Heart right ventricle (tissue), 16 donors: ENCODE results near the gene ZFP14. TPM values are rescaled to one million over a fixed set of nuclear protein-coding genes. Genes with fewer than 3 reads are reported as not detected.

Source experiments
- ATAC-seq, 8 donors: fragments of 200-7000 bp; cut with Tn5 transposase; one replicate each; pipeline ENCODE4 v1.9.1; 2020; ENCODE audit warnings: mild to moderate bottlenecking in 8 of 8, moderate library complexity in 8 of 8, moderate number of reproducible peaks in 1 of 8
- DNase-seq, 2 donors: peaks; one replicate each; pipeline ENCODE4 v3.0.0-alpha.2; 2020
- H3K27ac ChIP-seq, 10 donors: fragments of 200-600 bp; sonication (generic) in 2 of 10; one replicate each; pipeline versions ENCODE4 v1.5.0 to v1.8.0; 2020 to 2022; ENCODE audit warnings: mild to moderate bottlenecking in 3 of 10
- H3K27me3 ChIP-seq, 7 donors: fragments of 200-600 bp; one replicate each; pipeline ENCODE4 v1.8.0; 2021 to 2022; ENCODE audit warnings: mild to moderate bottlenecking in 2 of 7
- H3K36me3 ChIP-seq, 9 donors: fragments of 200-600 bp; sonication (generic) in 1 of 9; one replicate each; pipeline versions ENCODE4 v1.5.0 to v1.8.0; 2020 to 2022; ENCODE audit warnings: mild to moderate bottlenecking in 2 of 9
- H3K4me1 ChIP-seq, 9 donors: fragments of 200-600 bp; sonication (generic) in 1 of 9; one replicate each; pipeline versions ENCODE4 v1.5.0 to v1.8.0; 2020 to 2022; ENCODE audit warnings: mild to moderate bottlenecking in 4 of 9
- H3K4me3 ChIP-seq, 10 donors: fragments of 200-600 bp; sonication (generic) in 2 of 10; one replicate each; pipeline versions ENCODE4 v1.5.0 to v1.8.0; 2020 to 2022; ENCODE audit warnings: mild to moderate bottlenecking in 7 of 10, moderate library complexity in 2 of 10
- H3K9me3 ChIP-seq, 11 donors: fragments of 200-600 bp in 10 of 11; sonication (generic) in 2 of 11; one replicate each; pipeline versions ENCODE4 v1.5.0 to v1.8.0; 2013 to 2022; ENCODE audit warnings: mild to moderate bottlenecking in 2 of 11, control low read depth in 1 of 11, moderate library complexity in 1 of 11
- WGBS, 2 donors: extraction: QIAGEN DNeasy Blood & Tissue Kit; methylation state at CpG; one replicate each; pipeline ENCODE4 v1.1.7; 2013; ENCODE audit warnings: inconsistent platforms in 1 of 2; 5-methylcytosine and 5-hydroxymethylcytosine counted together
- intact Hi-C, 10 donors: fragments of 100-400 bp; cut with DNase I; formaldehyde crosslinking; loops; one replicate each; pipeline versions ENCODE4 v1.11.1 to v1.14.2; 2022
- long read RNA-seq, 3 donors: library from polyadenylated mRNA; unstranded; transcript quantifications; one replicate each; pipeline ENCODE4 v2.0.0, GENCODE V29; 2020 to 2021
- polyA plus RNA-seq, 2 donors: library from polyadenylated mRNA; stranded (reverse); fragments of 200-250 nt; gene quantifications; one replicate each; pipeline ENCODE4 v1.2.3, GENCODE V29; 2013
- total RNA-seq, 10 donors: library from RNA; stranded (reverse); fragmentation: NEBNext Ultra II Directional in 3 of 10; extraction: Animal tissue kit (Norgen Biotek cat#: 25700) in 3 of 10; gene quantifications; one replicate each; pipeline versions ENCODE4 v1.2.1 to v1.2.4, GENCODE V29; 2021 to 2023
- TF ChIP-seq, protein P1 (sequence below), 9 donors: fragments of 200-600 bp; sonication (generic) in 2 of 9; IDR thresholded peaks; one replicate each; pipeline versions ENCODE4 v1.5.0 to v1.8.0; 2021 to 2022; ENCODE audit warnings: antibody characterized with exemption in 9 of 9, mild to moderate bottlenecking in 5 of 9, moderate library complexity in 1 of 9
- donor health status: Arrhythmogenic right ventricular cardiomyopathy.
- donor health status: ischemic (EF 13 %, LVEDD 7.1; RV severe dilation, severe dysfunction).
- donor health status: healthy with polysubstance abuse.
- donor health status: DM: no; HTN: yes; CAD: no.
- donor health status: DM: no; HTN: no; CAD: no.
- donor health status: ischemic (EF 25% LVEDD 6.9; RV normal size, moderate dysfunction).
- donor health status: ischemic (EF 25% LVEDD 5.7; RV mildly dilated, moderate dysfunction).
- donor health status: healthy.
- donor health status: DM: yes; HTN: yes; CAD: no.
- donor health status: Ischemic cardiomyopathy.
- donor health status: ischemic (EF 35%, LVEDD 5.7; RV mildly dilated, moderate dysfunction).
- donor health status: nonischemic (EF 11% LVEDD 7.7; RV severe dilation, severe dysfunction).
- donor health status: DM: yes; HTN: yes; CAD: no.
- donor health status: PGD.
- donor health status: ischemic (EF 29% LVEDD 5.4; RV normal size, mild dysfunction).
- donor health status: nonischemic (EF 23%, LVEDD 6.1; RV moderate dilation, normal function).

The ZFP14 gene
- 1 to 10 TPM; 1.0 to 4.0 (median 2.5) TPM for total RNA-seq
- 1 to 10 TPM in 1 of 2 donors, under 1 TPM in 1; 0.62 to 2.2 TPM for polyA plus RNA-seq
- long read RNA-seq, donor 1, full-length matches to known transcripts = 2 of 5 reads
- long read RNA-seq, donor 1, partial matches to known transcripts = 0 of 5 reads
- long read RNA-seq, donor 1, other reads (novel, unspliced or antisense) = 3 of 5 reads
- long read RNA-seq, donor 2, full-length matches to known transcripts = 1 of 6 reads
- long read RNA-seq, donor 2, partial matches to known transcripts = 1 of 6 reads
- long read RNA-seq, donor 2, other reads (novel, unspliced or antisense) = 4 of 6 reads
- long read RNA-seq, donor 3, full-length matches to known transcripts = 1 of 2 reads
- long read RNA-seq, donor 3, partial matches to known transcripts = 0 of 2 reads
- long read RNA-seq, donor 3, other reads (novel, unspliced or antisense) = 1 of 2 reads

DNA sequence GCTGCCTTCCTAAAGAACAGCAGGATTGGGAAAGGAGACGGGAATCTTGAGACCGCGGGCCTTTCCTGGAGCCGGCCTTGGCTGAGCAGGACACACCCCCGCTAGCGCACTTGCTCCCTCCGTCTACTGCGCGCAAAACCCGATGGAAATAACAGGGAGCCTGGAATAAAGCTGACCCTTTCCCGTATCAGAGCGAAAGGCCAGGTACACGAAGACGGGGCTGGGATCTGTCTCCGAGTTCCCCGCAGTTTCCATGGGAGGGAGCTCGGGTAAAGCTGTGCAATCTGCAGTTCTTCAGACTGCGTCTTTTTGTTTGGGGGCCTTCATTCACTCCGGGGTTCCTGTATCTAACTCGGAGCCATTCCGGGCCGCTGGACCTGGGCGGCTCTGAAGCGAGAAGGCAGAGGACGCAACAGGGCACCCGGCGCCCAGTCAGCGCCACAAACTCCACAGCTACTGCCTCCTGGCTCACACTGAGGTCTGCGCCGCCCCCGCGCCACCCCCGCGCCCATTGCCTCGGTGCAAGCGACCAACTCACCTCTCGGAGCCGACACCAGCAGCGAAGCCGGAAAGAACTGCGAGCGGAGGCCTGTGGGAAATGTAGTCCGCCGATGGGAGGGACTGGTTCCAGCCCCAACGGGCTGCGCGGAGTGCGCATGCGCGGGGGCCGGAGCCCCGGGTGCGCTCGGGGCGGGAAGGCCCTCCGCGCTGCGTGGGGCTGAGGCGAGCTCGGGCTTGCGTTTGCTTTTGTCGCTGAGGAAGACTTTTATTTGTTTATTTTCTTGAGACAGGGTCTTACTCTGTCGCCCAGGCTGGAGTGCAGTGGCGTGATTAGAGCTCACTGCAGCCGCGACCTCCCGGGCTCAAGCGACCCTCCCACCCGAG is at the start of gene ZFP14:
ZFP14 (minus strand) TSS at position 577 of the 885 bp plus-strand sequence. CDS start 11,309 bp downstream, outside the sequence.
- Histone ChIP-seq H3K4me3 (peak within 1 kb of the TSS; percentile 54 to 86 (median 71)), H3K9me3 (peaks cover 0 to 21% (median 0%) of the 10 kb centered on the region in 11 donors), H3K27me3 (no peaks in the 10 kb centered on the region), H3K36me3 (peaks cover 0 to 7% (median 0%) of the 10 kb centered on the region in 9 donors), H3K4me1 (peaks cover 7 to 22% (median 11%) of the 10 kb centered on the region in 9 donors), H3K27ac (peak within 1 kb of the TSS; percentile 23 to 92 (median 82))
- 4% methylated on average over 69 of the region's 69 CpGs for WGBS, 2 donors
- peak; percentile 93 to 94 for DNase-seq
- TF ChIP-seq, protein P1, sequence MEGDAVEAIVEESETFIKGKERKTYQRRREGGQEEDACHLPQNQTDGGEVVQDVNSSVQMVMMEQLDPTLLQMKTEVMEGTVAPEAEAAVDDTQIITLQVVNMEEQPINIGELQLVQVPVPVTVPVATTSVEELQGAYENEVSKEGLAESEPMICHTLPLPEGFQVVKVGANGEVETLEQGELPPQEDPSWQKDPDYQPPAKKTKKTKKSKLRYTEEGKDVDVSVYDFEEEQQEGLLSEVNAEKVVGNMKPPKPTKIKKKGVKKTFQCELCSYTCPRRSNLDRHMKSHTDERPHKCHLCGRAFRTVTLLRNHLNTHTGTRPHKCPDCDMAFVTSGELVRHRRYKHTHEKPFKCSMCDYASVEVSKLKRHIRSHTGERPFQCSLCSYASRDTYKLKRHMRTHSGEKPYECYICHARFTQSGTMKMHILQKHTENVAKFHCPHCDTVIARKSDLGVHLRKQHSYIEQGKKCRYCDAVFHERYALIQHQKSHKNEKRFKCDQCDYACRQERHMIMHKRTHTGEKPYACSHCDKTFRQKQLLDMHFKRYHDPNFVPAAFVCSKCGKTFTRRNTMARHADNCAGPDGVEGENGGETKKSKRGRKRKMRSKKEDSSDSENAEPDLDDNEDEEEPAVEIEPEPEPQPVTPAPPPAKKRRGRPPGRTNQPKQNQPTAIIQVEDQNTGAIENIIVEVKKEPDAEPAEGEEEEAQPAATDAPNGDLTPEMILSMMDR (IDR thresholded peaks at IDR 0.05) = peak in 6 of 9 donors; percentile 9 to 51 (median 36)
- intact Hi-C loops = loop anchor here in 2 of 10 donors (2.0 to 5.0 kb wide), 3 partner anchors 40 to 48 kb away; partner anchors contain the start of gene ZFP82 (in 1 of the 2)
- ATAC-seq = peak; percentile 98 to 100 (median 99)

DNA sequence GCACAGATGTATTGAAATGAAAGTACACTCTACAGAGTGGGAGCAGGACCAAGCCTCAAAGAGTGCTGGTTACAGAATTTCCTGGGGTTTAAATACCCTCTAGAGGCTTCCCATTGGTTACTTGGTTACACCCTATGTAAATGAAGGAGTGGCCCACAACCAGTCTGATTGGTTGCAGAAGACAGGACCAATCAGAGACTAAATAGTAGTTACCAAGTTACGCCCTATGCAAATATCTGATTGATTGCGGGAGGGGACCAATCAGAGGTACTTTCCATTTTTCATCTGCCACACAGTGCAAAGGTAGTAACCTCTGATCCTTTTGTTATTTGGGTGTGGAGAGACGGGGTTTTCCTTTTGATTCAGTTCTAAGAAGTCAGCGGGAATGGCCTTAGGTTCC is 44.9 kb upstream of the ZFP14 start:
- TF ChIP-seq, protein P1 (IDR thresholded peaks at IDR 0.05) = no peak
- H3K4me3 ChIP-seq = no peak overlapping the region
- peaks cover 0 to 39% (median 0%) of the 10 kb centered on the region in 11 donors for H3K9me3 ChIP-seq
- H3K36me3 ChIP-seq = no peaks in the 10 kb centered on the region
- H3K27ac ChIP-seq = no peak overlapping the region
- DNase-seq (no peak), ATAC-seq (no peak)
- WGBS, 2 donors = 94% methylated on average over 4 of the region's 4 CpGs
- peaks cover 0 to 20% (median 3%) of the 10 kb centered on the region in 9 donors for H3K4me1 ChIP-seq
- intact Hi-C loops = no loop called here
- H3K27me3 ChIP-seq = peaks cover 0 to 21% (median 0%) of the 10 kb centered on the region in 7 donors

DNA sequence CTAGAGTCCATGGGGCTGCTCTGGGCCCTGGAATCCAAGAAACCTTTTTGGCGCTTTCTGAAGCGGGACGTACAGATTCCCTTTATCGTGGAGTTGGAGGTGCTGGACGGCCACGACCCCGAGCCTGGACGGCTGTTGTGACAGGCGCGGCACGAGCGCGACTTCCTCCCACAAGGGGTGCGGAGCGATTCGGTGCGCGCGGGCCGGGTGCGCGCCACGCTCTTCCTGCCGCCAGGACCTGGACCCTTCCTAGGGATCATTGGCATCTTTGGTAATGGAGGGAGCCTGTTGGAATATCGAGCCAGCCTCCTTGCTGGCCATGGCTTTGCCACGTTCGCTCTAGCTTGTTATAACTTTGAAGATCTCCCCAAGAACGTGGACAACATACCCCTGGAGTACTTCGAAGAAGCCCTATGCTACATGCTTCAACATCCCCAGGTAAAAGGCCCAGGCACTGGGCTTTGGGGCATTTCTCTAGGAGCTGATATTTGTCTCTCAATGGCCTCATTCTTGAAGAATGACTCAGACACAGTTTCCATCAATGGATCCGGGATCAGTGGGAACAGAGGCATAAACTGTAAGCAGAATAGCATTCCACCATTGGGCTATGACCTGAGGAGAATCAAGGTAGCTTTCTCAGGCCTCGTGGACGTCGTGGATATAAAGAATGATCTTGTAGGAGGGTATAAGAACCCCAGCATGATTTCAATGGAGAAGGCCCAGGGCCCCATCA is 42.9 kb upstream of the ZFP14 start:
- peaks cover 0 to 21% (median 0%) of the 10 kb centered on the region in 7 donors for H3K27me3 ChIP-seq
- WGBS, 2 donors = 21% methylated on average over 33 of the region's 33 CpGs
- peak overlapping the region; percentile 28 to 68 (median 60) for H3K4me3 ChIP-seq
- ATAC-seq (peak in 1 of 8 donors; percentile 1), DNase-seq (no peak)
- H3K27ac ChIP-seq = peak overlapping the region in 7 of 10 donors; percentile 23 to 64 (median 51)
- TF ChIP-seq, protein P1 (IDR thresholded peaks at IDR 0.05) = no peak
- H3K4me1 ChIP-seq = peaks cover 2 to 33% (median 16%) of the 10 kb centered on the region in 9 donors
- peaks cover 0 to 28% (median 0%) of the 10 kb centered on the region in 11 donors for H3K9me3 ChIP-seq
- H3K36me3 ChIP-seq = no peaks in the 10 kb centered on the region
- intact Hi-C loops = no loop called here
